Smooth muscle cell of the umbilical artery (primary cell): ENCODE results near the gene ABHD8. TPM values are rescaled to one million over a fixed set of nuclear protein-coding genes. Genes with fewer than 3 reads are reported as not detected.

ENCODE experiments used
- total RNA-seq: library from RNA; depleted of rRNA; stranded (reverse); fragments of >200 nt; gene quantifications from 2 replicates; pipeline ENCODE4 v1.2.3, GENCODE V29; 2014

The ABHD8 gene, protein sequence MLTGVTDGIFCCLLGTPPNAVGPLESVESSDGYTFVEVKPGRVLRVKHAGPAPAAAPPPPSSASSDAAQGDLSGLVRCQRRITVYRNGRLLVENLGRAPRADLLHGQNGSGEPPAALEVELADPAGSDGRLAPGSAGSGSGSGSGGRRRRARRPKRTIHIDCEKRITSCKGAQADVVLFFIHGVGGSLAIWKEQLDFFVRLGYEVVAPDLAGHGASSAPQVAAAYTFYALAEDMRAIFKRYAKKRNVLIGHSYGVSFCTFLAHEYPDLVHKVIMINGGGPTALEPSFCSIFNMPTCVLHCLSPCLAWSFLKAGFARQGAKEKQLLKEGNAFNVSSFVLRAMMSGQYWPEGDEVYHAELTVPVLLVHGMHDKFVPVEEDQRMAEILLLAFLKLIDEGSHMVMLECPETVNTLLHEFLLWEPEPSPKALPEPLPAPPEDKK
- total RNA-seq = 11.6 and 14.0 TPM in 2 replicates

DNA sequence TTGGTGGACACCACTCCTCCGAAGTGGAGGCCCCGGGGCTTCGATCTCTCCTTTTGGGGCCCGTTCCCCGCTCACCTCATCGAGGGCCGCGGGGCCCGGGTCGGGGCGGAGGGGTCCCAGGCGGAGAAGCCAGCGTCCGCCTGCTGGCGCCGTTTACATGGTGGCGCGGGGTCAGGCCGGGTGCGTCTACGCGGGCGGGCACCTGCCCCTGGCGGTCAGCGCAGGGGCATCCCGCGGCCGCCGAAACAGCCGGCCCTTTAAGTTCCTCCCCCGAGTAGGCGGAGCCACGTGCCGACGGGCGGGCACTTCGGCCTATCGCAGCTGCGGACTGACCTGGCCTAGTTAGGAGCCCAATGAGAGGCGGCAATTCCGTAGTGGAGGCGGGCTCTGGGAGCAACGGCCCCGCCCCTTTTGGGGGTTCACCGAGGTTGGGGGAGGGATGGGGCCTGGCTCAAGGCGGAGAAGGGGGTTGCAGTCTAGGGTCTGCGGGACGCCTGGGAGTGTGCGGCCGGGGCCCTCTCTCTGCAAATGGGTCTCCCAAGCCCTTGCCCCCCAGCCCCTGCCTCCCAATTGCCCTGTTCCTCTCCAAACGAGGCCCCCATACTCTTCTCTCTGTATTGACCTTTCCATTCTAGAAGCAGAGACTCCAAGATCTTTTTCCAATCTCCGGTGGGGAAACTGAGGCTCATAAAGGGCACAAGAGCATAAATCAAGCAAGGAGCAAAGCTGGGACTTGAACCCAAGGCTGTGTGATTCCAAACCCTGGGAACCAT, at the start of gene ABHD8:
Gene ABHD8 (minus strand): TSS at position 259 of the 773 bp plus-strand sequence. CDS start 1,809 bp downstream, outside the sequence.

DNA sequence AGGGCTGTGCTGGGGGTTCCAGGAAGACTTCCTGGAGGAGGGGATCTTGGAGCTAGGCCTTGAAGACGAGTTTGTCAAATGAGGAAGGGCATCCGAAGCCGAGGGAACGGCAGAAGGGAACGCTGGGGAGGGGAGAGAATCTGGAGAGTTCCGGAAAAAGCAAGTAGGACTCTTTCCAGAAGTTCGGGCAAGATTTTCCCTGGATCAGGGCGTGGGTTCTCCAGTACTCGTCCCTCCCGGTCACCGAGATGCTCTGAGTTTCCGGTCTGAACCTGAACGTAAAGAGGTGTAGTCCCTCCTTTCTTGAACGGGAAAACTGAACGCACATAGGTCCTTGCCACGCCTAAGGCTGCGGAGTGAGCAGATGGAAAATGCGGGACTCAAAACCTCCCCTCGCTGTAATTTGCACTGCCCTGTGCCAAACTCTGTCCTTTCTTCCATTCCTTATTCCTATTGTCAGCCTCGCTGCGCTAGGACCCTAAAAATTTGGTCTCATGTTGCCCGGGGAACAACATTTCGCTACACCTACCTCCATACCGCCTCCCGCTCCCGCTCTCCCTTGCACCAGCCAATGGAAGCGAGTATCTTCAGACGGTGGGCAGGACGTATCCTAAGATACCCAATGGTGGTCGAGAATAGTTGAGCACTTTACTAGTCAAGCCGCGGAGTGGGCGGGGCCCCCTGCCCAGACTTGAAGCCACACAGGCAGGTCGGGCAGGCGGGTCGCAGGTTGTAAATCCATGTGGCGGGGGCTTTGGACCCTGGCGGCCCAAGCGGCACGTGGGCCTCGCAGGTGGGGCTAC, 33.8 kb upstream of the ABHD8 start, which contains the start of gene GTPBP3:
Gene GTPBP3 (plus strand): TSS at position 682 of the 803 bp plus-strand sequence. CDS start 59 bp downstream, at position 741.

DNA sequence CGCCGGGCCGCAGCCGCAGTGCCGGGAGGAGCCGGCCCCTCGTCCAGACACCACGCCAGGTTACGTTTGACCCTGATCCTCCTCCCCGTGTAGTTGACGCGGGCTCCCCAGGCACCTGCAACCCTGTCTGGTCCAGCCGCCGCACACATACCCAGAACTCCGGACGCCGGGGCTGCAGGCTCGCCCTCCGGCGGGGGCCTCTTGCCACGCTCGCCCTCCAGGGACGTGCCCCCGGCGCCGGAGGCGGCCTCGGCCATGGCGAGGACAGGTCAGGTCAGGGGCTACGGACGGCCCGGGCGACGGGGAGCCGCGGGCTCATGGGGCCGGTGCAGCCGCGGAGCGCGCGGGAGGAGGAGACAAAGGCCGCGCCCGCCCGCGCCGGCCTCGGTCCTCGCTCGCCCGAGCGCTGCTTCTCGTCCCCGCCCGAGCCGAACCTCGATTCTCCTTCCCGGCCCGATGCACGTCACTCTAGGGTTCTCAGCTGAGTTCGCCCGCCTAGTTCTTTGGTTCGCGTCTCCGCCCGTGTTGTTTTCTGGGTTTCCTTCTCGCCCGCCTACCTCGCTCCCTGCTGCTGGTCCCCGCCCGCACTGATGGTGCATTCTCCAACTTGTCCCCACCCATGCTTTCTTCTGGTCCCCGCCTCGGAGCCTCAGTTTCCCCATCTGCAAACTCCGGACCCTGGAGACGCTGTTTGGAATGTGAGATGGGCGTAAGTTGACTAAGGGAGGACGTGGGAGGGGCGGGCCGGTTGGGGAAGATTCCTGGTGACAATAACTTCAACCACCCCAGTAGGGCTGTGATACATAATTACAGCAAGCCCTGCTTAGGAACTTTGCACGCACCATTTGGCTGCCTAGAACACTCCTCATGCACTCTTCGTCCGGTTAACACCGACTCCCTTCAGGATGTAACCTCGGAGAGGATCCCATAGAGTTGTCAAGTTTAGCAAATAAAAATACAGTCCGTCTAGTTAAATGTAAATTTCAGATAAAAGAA, 31.5 kb upstream of the ABHD8 start, which contains the start of gene ANO8:
Gene ANO8 (minus strand): TSS at position 442 of the 996 bp plus-strand sequence. CDS start 185 bp downstream, at position 257.

DNA sequence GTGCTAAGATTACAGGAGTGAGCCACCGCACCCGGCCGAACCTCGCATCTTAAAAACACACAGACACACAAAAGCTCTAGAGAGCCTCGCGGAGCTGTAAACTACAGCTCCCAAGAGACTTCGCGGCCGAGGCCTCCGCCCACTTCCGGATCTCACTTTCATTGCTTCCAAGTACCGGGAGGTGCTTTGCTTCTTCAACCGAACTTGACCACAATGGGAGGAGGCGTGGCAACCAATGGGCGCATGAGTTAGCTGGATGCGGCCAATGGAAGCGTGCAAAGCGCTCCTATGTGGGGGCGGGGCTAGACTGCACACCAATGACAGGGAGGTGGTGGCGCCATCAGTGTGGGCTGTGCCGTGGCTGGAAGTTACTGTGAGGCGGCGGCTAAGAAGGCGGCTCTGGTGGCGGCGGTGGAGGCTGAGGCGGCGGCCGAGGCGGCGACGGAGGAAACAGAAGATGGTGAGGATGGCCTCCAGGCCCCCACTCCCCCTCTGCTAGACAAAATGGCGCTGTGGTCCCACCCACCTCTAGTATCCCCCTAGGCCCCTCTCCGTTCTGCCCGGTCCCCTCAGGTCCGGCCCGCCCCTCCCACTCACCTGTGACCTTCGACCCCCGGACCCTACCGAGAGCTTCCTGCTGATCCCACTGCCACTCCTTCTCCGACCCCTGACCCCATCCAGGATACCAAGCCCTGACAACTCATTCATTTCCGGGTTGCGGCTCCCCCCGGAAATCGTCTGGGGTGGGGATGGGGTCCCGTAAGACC, 6.2 kb upstream of the ABHD8 start, which contains the start of gene DDA1:
Gene DDA1 (plus strand): TSS at position 366 of the 767 bp plus-strand sequence. CDS start 92 bp downstream, at position 458.

DNA sequence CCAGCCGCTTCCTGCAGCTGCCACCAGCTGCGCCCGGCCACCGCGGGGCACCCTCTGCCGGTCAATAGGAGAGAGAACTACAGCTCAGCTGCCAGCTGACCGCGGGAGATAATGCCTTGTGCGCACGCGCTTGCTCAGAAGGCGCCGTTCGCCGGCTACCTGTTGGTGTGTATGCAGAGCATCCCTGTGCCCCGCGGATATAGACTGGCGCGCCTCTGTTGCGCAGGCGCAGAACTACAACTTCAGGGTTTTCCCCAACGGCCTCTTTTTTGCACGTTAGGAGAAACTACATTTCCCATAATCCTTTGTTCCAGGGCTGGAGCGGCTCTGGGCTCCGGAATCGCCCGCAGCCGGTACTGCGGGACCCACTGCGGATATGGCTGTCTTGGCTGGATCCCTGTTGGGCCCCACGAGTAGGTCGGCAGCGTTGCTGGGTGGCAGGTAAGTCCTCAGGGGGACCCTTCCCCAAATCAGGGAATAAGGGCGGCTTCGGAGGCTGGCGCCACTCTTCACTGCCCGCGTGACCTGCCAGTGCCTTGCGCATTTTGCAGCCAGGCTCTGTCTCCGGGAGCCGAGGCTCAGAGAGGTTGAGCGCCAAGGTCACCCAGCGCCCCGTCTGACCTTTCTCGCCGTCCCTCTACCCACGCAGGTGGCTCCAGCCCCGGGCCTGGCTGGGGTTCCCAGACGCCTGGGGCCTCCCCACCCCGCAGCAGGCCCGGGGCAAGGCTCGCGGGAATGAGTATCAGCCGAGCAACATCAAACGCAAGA, 2.5 kb upstream of the ABHD8 start, which contains the start of gene MRPL34:
Gene MRPL34 (plus strand): TSS at position 356 of the 768 bp plus-strand sequence. CDS start 21 bp downstream, at position 377.

DNA sequence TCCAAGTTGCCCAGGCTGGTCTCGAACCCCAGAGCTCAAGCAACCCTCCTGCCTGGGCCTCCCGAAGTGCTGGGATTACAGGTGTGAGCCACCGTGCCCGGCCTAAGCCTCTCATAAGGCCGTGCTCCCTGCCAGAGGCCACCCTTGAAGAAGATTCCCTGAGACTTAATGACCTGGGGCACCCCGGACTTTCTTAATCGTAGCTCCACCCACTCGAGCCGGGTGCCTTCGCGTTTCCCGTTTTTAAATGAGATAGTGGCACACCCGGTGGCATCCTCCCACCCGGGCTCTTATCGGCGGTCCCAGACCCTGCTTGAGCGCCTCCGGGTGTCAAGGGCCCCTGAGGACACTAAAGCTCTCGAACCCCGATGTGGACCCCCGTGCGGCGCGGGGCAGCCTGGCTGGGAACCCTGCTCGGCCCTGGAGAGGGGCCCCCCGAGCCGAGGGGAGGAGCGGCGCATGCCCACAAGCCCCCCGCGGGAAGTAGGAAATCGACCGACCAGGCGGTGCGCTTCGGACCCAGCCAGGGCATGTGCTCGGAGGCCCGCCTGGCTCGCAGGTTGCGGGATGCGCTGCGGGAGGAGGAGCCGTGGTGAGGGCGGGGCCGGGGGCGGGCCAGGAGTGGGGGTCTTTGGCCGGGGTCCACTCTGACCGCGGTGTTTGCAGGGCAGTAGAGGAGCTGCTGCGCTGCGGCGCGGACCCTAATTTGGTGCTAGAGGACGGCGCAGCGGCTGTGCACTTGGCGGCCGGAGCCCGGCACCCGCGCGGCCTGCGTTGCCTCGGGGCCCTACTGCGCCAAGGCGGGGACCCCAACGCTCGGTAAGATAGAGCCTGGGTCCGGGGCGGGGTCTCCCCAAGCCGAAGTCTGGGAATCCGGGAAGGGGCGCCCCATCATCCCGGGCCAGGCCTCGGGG, 21.6 kb downstream of the ABHD8 start, which contains the start of gene ANKLE1:
Gene ANKLE1 (plus strand): TSS at position 511 of the 914 bp plus-strand sequence. CDS start 20 bp downstream, at position 531.

DNA sequence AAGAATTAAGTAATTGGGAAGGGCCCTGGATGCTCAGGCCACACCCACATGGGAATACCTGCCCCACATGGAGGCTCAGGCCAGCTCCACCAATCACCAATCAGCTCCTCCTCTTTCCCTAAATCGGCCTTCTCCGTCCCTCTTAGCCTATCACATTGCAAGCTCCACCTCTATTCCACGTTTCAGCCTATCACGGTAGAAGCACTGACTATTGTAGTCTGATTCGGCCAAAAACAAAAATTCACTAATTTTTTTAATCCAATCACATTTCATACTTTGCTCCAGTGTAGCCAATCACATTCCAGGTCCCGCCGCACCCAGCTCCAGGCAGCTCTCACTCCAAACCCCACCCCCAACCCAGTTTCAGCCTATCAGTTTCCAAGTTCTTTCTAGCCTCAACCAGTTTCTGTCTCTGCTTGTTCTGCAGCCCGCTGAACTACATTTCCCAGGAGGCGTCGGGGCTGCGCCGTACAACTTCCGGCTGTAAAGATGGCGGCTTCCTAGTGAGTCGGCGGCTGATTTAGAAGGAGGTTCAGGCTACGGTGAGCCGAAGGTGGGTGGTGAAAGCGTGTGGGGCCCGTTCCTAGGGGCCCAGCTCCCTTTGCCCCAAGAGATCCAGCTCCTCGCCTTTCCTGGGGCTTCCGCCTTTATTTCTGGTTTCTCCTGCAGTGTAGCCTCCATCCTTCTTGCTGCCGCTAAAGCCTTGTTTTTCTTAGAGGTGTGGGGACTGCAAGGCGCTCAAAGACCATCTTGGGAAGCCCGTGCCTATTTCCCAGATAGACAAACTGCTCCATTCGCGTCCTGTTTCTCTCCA, 36.0 kb downstream of the ABHD8 start, which contains the start of gene BABAM1:
Gene BABAM1 (plus strand): TSS at position 469 of the 814 bp plus-strand sequence. CDS start 1,364 bp downstream, outside the sequence.

DNA sequence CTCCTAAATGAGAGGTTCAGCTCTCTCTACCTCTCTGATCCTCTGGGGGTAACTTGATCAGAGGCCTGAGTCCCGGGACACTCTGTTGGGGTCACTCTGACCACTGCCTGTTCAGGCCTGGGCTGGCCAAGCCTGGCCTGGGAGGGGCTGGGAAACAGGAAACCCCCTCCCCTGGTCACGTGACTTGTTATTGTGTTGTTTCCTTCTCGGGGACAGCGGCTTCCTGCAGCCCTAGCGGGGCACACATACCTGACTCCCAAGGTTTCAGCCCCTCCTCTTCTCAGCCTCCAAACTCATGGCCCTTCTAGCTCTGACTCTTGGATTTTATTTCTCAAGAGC, 38.6 kb downstream of the ABHD8 start, which contains the start of gene USHBP1:
Gene USHBP1 (minus strand): TSS at position 105 of the 339 bp plus-strand sequence. CDS start 446 bp downstream, outside the sequence.

DNA sequence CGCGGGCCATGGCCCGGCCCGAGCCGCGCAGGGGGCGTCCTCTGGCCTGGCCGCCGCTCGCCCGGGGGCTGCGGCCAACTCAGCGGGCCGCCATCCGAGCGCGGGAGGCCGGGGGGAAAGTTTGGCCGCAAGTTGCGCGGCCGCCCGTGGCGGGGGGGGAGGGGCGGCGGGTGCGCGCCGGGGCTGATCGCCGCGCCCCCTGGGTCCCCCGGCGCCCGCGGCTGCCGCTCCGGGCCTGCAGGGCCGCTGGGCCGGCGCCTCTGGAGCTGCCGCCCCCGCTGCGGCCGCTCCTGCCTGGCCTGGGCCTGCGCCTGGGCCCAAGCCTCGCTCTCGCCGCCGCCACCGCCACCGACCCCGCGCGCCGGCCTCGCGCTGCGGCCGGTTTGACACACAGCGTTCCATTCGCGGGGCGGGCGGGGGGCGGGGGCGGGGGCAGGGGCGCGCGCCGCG, 57.7 kb downstream of the ABHD8 start, which contains the start of gene NR2F6:
Gene NR2F6 (minus strand): TSS at position 385 of the 450 bp plus-strand sequence. CDS start 699 bp downstream, outside the sequence.

Other genes with a start within 250 kb of the ABHD8 start
- 1.8 and 2.8 TPM in 2 replicates for gene HAUS8, start 228.0 kb downstream of the ABHD8 start, total RNA-seq
- 75.4 and 148 TPM in 2 replicates for gene MYO9B, start 227.6 kb downstream of the ABHD8 start, total RNA-seq
- 16.6 and 19.0 TPM in 2 replicates for gene USE1, start 88.1 kb downstream of the ABHD8 start, total RNA-seq
- 4.3 and 5.3 TPM in 2 replicates for gene OCEL1, start 77.2 kb downstream of the ABHD8 start, total RNA-seq
- 44.4 and 54.9 TPM in 2 replicates for gene NR2F6, start 57.5 kb downstream of the ABHD8 start, total RNA-seq
- gene USHBP1, start 38.7 kb downstream of the ABHD8 start, total RNA-seq = 0.05 TPM in 1 of 2 replicates, not detected in the other
- 75.2 and 78.1 TPM in 2 replicates for gene BABAM1, start 36.0 kb downstream of the ABHD8 start, total RNA-seq
- 0.51 and 0.59 TPM in 2 replicates for gene ANKLE1, start 21.5 kb downstream of the ABHD8 start, total RNA-seq
- 21.4 and 23.2 TPM in 2 replicates for gene MRPL34, start 2.4 kb upstream of the ABHD8 start, total RNA-seq
- 27.3 and 37.1 TPM in 2 replicates for gene DDA1, start 6.1 kb upstream of the ABHD8 start, total RNA-seq
- gene ANO8, start 31.4 kb upstream of the ABHD8 start, total RNA-seq = 4.5 and 7.6 TPM in 2 replicates
- 17.2 and 17.4 TPM in 2 replicates for gene GTPBP3, start 34.1 kb upstream of the ABHD8 start, total RNA-seq
- gene PLVAP, start 73.9 kb upstream of the ABHD8 start, total RNA-seq = not detected in 2 replicates
- gene CCDC194, start 90.8 kb upstream of the ABHD8 start, total RNA-seq = not detected in 2 replicates
- 0.92 and 4.5 TPM in 2 replicates for gene BST2, start 102.2 kb upstream of the ABHD8 start, total RNA-seq
- gene MVB12A, start 116.6 kb upstream of the ABHD8 start, total RNA-seq = 32.3 and 41.0 TPM in 2 replicates
- gene TMEM221, start 145.2 kb upstream of the ABHD8 start, total RNA-seq = under 0.01 TPM in 1 of 2 replicates, not detected in the other
- not detected in 2 replicates for gene NXNL1, start 157.5 kb upstream of the ABHD8 start, total RNA-seq
- 17.4 and 17.8 TPM in 2 replicates for gene SLC27A1, start 167.1 kb upstream of the ABHD8 start, total RNA-seq
- gene PGLS, start 208.2 kb upstream of the ABHD8 start, total RNA-seq = 55.5 and 55.7 TPM in 2 replicates